Measurements from ENCODE around the gene CELA3A.

- TF ChIP-seq REST (IDR thresholded peaks at IDR 0.05; ENCODE audit: insufficient read depth in 1 of 2, low read depth in 2 of 2, low read length in 2 of 2) (peak in 1 of 2 experiments; percentile 62; a peak in 1 of 4 replicates), FOXP2 (optimal IDR thresholded peaks at IDR 0.05; ENCODE audit: borderline replicate concordance, extremely low read depth, extremely low read length, insufficient read depth) (no peak), POLR2AphosphoS5 (IDR thresholded peaks at IDR 0.05; ENCODE audit: low read depth, low read length) (no peak), SIN3A (IDR thresholded peaks at IDR 0.05; ENCODE audit: borderline replicate concordance, insufficient read depth, low read length) (no peak)
Measured at GRCh38 chr1:21963477-21964217, 37.8 kb upstream of the CELA3A start.
